KMS-11 (cell line): Measurements from ENCODE around the gene IL17RE.

Experiments used
- H2AFZ ChIP-seq: fragments of 200-600 bp; sonication (generic); 2 replicates; pipeline ENCODE4 v1.6.1; 2016; ENCODE audit warnings: antibody characterized with exemption, mixed run types, low read depth
- H3K27ac ChIP-seq: fragments of 200-600 bp; sonication (generic); 2 replicates; pipeline ENCODE4 v1.6.1; 2016; ENCODE audit warnings: mild to moderate bottlenecking, mixed run types
- H3K27me3 ChIP-seq: fragments of 200-600 bp; sonication (generic); 2 replicates; pipeline ENCODE4 v1.6.1; 2017; ENCODE audit warnings: mild to moderate bottlenecking, low read depth, mixed run types, moderate library complexity; ENCODE audit not compliant: insufficient read depth
- H3K36me3 ChIP-seq: fragments of 200-600 bp; sonication (generic); 2 replicates; pipeline ENCODE4 v1.6.1; 2017; ENCODE audit warnings: mild to moderate bottlenecking, mixed run types; ENCODE audit not compliant: insufficient read depth
- H3K4me1 ChIP-seq: fragments of 200-600 bp; sonication (generic); 2 replicates; pipeline ENCODE4 v1.6.1; 2016; ENCODE audit warnings: mild to moderate bottlenecking, low read depth, mixed run types; ENCODE audit not compliant: poor library complexity, severe bottlenecking
- H3K4me2 ChIP-seq: fragments of 200-600 bp; sonication (generic); 2 replicates; pipeline ENCODE4 v1.7.0; 2016; ENCODE audit warnings: mild to moderate bottlenecking, mixed run types
- H3K4me3 ChIP-seq: fragments of 200-600 bp; sonication (generic); IDR thresholded peaks from 2 replicates; pipeline ENCODE4 v1.6.1; 2017; ENCODE audit warnings: low read depth, low read length, mixed read lengths; ENCODE audit not compliant: insufficient read depth
- H3K79me2 ChIP-seq: fragments of 200-600 bp; sonication (generic); 2 replicates; pipeline ENCODE4 v1.6.1; 2016; ENCODE audit warnings: low read depth, mixed run types; ENCODE audit not compliant: insufficient read depth
- H3K9ac ChIP-seq: fragments of 200-600 bp; sonication (generic); 2 replicates; pipeline ENCODE4 v1.6.1; 2016; ENCODE audit warnings: mild to moderate bottlenecking, mixed run types
- H4K20me1 ChIP-seq: fragments of 200-600 bp; sonication (generic); 2 replicates; pipeline ENCODE4 v1.6.1; 2016; ENCODE audit warnings: mild to moderate bottlenecking, mixed run types; ENCODE audit not compliant: insufficient read depth
- TF ChIP-seq, protein P1 (sequence below): fragments of 200-600 bp; sonication (generic); conservative IDR thresholded peaks from 2 replicates; pipeline ENCODE4 v1.6.1; 2017; ENCODE audit warnings: low read depth, mild to moderate bottlenecking, antibody characterized with exemption, low read length, moderate library complexity, mixed read lengths

The IL17RE gene

DNA sequence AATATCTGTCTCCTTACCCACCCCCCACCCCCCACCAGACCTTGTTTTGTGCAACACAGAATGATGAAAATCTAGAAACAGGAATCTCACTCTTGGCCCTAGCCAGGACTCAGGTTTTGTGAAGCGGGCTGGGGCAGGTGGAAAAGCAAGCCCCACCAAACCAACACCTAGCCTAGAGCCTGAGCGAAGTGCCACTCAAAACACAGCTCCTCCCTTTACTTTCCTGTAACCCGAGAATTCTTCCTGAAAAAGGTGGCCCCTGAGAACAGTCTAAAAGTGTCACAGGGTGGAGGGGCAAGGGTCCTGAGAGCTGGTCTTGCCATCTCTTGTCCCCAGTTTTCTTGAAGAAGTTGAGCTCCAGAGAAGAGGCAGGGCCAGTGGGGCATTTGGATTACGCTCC is 41.4 kb upstream of the IL17RE start:
- Histone ChIP-seq H3K4me3 (no peak overlapping the region), H3K27me3 (no peaks in the 10 kb centered on the region), H3K27ac (no peak overlapping the region), H2AFZ (no peak overlapping the region), H3K4me2 (no peak overlapping the region), H4K20me1 (no peaks in the 10 kb centered on the region), H3K9ac (no peak overlapping the region), H3K79me2 (no peaks in the 10 kb centered on the region), H3K36me3 (no peaks in the 10 kb centered on the region), H3K4me1 (no peaks in the 10 kb centered on the region)
- TF ChIP-seq, protein P1, sequence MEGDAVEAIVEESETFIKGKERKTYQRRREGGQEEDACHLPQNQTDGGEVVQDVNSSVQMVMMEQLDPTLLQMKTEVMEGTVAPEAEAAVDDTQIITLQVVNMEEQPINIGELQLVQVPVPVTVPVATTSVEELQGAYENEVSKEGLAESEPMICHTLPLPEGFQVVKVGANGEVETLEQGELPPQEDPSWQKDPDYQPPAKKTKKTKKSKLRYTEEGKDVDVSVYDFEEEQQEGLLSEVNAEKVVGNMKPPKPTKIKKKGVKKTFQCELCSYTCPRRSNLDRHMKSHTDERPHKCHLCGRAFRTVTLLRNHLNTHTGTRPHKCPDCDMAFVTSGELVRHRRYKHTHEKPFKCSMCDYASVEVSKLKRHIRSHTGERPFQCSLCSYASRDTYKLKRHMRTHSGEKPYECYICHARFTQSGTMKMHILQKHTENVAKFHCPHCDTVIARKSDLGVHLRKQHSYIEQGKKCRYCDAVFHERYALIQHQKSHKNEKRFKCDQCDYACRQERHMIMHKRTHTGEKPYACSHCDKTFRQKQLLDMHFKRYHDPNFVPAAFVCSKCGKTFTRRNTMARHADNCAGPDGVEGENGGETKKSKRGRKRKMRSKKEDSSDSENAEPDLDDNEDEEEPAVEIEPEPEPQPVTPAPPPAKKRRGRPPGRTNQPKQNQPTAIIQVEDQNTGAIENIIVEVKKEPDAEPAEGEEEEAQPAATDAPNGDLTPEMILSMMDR, result no peak

DNA sequence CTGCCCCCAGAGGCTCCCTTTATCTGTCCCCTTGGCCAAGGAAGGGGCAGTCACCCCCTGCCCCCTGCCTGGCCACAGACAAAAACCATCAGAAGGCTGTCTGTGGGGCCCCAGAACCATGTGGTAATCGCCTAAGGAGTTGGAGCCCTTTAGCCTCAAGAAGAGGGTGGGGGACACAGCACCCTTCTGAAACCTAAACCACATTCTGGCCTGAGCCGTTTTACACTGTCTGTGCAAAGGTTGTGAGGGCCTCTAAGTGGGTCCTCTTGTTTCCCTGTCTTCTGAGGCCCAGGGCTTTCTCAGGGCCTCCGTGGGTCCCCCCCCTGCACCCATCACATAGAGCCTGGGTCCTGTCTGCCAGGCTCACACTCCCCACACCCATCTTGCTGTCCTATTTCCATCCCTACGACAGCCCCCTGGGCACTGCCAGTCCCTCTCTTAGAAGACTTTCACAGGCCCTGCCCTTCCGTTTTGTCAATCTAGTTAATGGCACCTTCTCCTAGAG is 41.0 kb upstream of the IL17RE start:
- Histone ChIP-seq H3K9ac (no peak overlapping the region), H3K27me3 (no peaks in the 10 kb centered on the region), H3K36me3 (no peaks in the 10 kb centered on the region), H3K4me2 (no peak overlapping the region), H4K20me1 (no peaks in the 10 kb centered on the region), H3K4me3 (no peak overlapping the region), H3K4me1 (no peaks in the 10 kb centered on the region), H3K27ac (no peak overlapping the region), H3K79me2 (no peaks in the 10 kb centered on the region), H2AFZ (no peak overlapping the region)
- TF ChIP-seq, protein P1, result no peak

DNA sequence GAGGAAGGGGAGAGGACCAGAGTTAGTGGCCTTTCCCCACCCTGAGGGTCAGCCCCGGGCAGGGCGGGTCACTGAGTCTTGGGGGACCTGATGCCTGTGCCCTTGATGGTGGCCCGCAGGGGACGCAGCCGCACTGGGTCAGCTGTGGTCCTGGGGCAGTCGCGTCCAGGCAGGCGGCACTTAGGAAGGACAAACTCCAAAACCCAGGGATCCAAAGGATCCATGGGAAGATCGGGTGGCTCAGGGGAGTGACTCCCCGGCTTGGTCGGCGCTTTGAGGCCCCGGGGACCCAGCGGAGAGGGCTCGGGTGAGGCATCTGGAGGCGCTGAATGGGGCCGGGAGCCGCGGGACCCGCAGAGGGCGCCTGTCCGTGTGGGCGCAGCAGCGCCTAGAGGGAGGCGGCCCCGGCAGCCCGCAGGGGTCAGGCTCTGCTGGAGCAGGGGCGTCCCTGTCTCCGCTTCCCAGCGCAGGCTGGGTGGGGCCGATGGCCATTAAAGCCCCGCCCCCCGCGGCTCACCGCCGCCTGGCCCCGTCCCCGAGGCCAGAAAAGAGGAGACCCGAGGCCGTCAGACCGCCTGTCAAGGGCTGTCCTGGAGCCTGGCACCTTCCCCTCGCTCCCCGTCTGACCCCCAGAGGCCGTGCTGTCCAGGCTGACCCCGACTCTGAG is 40.1 kb upstream of the IL17RE start:
- Histone ChIP-seq H3K79me2 (no peaks in the 10 kb centered on the region), H3K9ac (no peak overlapping the region), H3K4me3 (no peak overlapping the region), H3K27me3 (no peaks in the 10 kb centered on the region), H3K36me3 (no peaks in the 10 kb centered on the region), H3K27ac (no peak overlapping the region), H3K4me2 (no peak overlapping the region), H2AFZ (no peak overlapping the region), H3K4me1 (no peaks in the 10 kb centered on the region), H4K20me1 (no peaks in the 10 kb centered on the region)
- TF ChIP-seq, protein P1, result no peak

DNA sequence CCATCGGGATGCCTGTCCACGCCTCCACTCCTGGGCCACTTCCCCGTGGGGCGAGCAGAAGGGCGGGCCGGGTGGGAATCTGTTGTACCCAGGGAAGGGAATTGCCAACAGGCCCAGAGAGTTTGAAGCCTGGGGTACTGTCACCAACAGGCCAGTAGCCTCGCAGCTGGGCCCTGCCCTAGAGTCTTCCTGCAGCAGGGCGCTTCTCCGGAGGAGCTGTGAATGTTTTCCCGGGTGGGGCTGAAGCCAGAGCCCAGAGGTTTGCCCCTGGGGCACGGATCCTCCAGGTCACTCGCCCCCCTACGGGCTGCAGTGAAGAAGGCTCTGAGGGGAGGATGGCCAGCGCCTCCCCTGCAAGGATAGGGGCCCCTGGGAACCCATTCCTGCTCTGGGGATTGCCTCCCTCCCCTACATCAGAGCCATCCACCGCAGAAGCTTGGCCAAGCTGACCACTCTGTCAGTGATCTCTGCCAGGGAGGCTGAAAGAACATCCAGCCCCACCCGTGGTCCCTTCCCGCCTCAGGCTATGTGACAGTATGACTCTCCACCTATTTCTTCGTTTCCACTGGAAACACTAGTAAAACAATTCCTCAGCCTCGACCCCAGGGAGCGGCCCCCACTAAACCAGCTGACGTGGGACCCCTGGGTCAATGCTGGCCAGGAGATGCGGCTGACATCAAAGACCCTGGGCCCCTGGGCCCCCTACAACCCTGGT is 39.4 kb upstream of the IL17RE start:
- TF ChIP-seq, protein P1, result no peak
- Histone ChIP-seq H3K4me2 (no peak overlapping the region), H3K4me3 (no peak overlapping the region), H4K20me1 (no peaks in the 10 kb centered on the region), H3K36me3 (no peaks in the 10 kb centered on the region), H2AFZ (no peak overlapping the region), H3K79me2 (no peaks in the 10 kb centered on the region), H3K27ac (no peak overlapping the region), H3K27me3 (no peaks in the 10 kb centered on the region), H3K9ac (no peak overlapping the region), H3K4me1 (no peaks in the 10 kb centered on the region)
